ENCODE results near the gene IMPG1. TPM values are rescaled to one million over a fixed set of nuclear protein-coding genes. Genes with fewer than 3 reads are reported as not detected.

Gene IMPG1
- total and polyA plus RNA-seq, 12 donors = not detected

- DNase-seq (no peak), ATAC-seq (peak in 1 of 8 donors; percentile 35)
- intact Hi-C loops (cut with DNase I) = loop anchor here in 9 of 10 donors (5.0 to 10.0 kb wide), 7 partner anchors 421 to 1526 kb away; no protein-coding TSS in a partner anchor
- no peak for TF ChIP-seq CTCF (IDR thresholded peaks at IDR 0.05)
- no peaks in the 10 kb centered on the region for H3K36me3 ChIP-seq
- no peak overlapping the region for H3K27ac ChIP-seq
- H3K4me3 ChIP-seq = no peak overlapping the region
- H3K4me1 ChIP-seq = peaks cover 0 to 11% (median 8%) of the 10 kb centered on the region in 9 donors
- H3K9me3 ChIP-seq = no peaks in the 10 kb centered on the region
- peaks cover 0 to 16% (median 0%) of the 10 kb centered on the region in 7 donors for H3K27me3 ChIP-seq
- 72 to 78% methylated on average over 11 of the region's 11 CpGs for WGBS, 2 donors
Measured at GRCh38 chr6:75931011-75931680, 141.3 kb downstream of the IMPG1 start.

- Histone ChIP-seq H3K36me3 (no peaks in the 10 kb centered on the region), H3K27me3 (no peaks in the 10 kb centered on the region), H3K27ac (no peak overlapping the region), H3K9me3 (no peaks in the 10 kb centered on the region), H3K4me1 (no peaks in the 10 kb centered on the region), H3K4me3 (no peak overlapping the region)
- no peak for DNase-seq
- 86 to 88% methylated on average over 5 of the region's 5 CpGs for WGBS, 2 donors
- intact Hi-C loops (cut with DNase I) = no loop called here
- no peak for TF ChIP-seq CTCF (IDR thresholded peaks at IDR 0.05)
- ATAC-seq = no peak
Measured at GRCh38 chr6:75926293-75927168, 145.9 kb downstream of the IMPG1 start.

- Histone ChIP-seq H3K27ac (no peak overlapping the region), H3K36me3 (peaks cover 0 to 29% (median 3%) of the 10 kb centered on the region in 9 donors), H3K4me1 (no peaks in the 10 kb centered on the region), H3K9me3 (no peaks in the 10 kb centered on the region), H3K27me3 (no peaks in the 10 kb centered on the region), H3K4me3 (no peak overlapping the region)
- intact Hi-C loops (cut with DNase I) = no loop called here
- DNase-seq = no peak
- TF ChIP-seq CTCF (IDR thresholded peaks at IDR 0.05) = no peak
- ATAC-seq = no peak
Measured at GRCh38 chr6:75922226-75922625, 150.2 kb downstream of the IMPG1 start.

- intact Hi-C loops (cut with DNase I) = no loop called here
- Histone ChIP-seq H3K27ac (no peak overlapping the region), H3K4me1 (no peaks in the 10 kb centered on the region), H3K4me3 (no peak overlapping the region), H3K36me3 (peaks cover 0 to 77% (median 4%) of the 10 kb centered on the region in 9 donors), H3K27me3 (no peaks in the 10 kb centered on the region), H3K9me3 (no peaks in the 10 kb centered on the region)
- no peak for DNase-seq
- ATAC-seq = no peak
- TF ChIP-seq CTCF (IDR thresholded peaks at IDR 0.05) = no peak
Measured at GRCh38 chr6:75913040-75913439, 159.4 kb downstream of the IMPG1 start.

All from heart right ventricle (tissue), 16 donors.